CD14-positive monocyte (primary cell): ENCODE results near the gene GPSM3. TPM values are rescaled to one million over a fixed set of nuclear protein-coding genes. Genes with fewer than 3 reads are reported as not detected.
A peak's percentile ranks its signal among the peaks of the same experiment; 100 is the strongest.
"Not testable (repeated sequence)": the region's sequence is repeated elsewhere in the genome, so short reads cannot be mapped to it uniquely, and the experiment has no call there.

Experiments used
- DNase-seq, 3 donors: peaks; one replicate each; pipeline ENCODE4 v3.0.0-alpha.2; 2011 to 2022
- H2AFZ ChIP-seq: 2 replicates; pipeline ENCODE4 v1.6.0; 2012; ENCODE audit warnings: mild to moderate bottlenecking, low read depth, low read length, inconsistent platforms; ENCODE audit not compliant: insufficient read depth, poor library complexity, severe bottlenecking
- H3K27ac ChIP-seq, 2 donors: 1 replicate in 1 of 2; 2 replicates in 1 of 2; pipeline ENCODE4 v1.5.1; 2012 to 2013; ENCODE audit warnings: low read length in 2 of 2, control low read depth in 1 of 2, inconsistent platforms in 1 of 2, low read depth in 1 of 2, mild to moderate bottlenecking in 1 of 2
- H3K27me3 ChIP-seq, 2 donors: one replicate each; pipeline versions ENCODE4 v1.6.0 to v1.6.1; 2011 to 2013; ENCODE audit warnings: low read length in 2 of 2; ENCODE audit not compliant: control insufficient read depth in 2 of 2, insufficient read depth in 2 of 2
- H3K36me3 ChIP-seq, 2 donors: replicated peaks in 1 of 2; 1 replicate in 1 of 2; 2 replicates in 1 of 2; pipeline versions ENCODE4 v1.5.1 to v1.6.1; 2012 to 2013; ENCODE audit warnings: low read length in 2 of 2, control low read depth in 1 of 2, inconsistent platforms in 1 of 2, mild to moderate bottlenecking in 1 of 2; ENCODE audit not compliant: insufficient read depth in 2 of 2, control insufficient read depth in 1 of 2
- H3K4me1 ChIP-seq, 2 donors: 1 replicate in 1 of 2; 2 replicates in 1 of 2; pipeline versions ENCODE4 v1.5.1 to v1.6.1; 2012 to 2013; ENCODE audit warnings: low read length in 2 of 2, control low read depth in 1 of 2, inconsistent platforms in 1 of 2, mild to moderate bottlenecking in 1 of 2, moderate library complexity in 1 of 2; ENCODE audit not compliant: insufficient read depth in 2 of 2, control insufficient read depth in 1 of 2
- H3K4me2 ChIP-seq: replicated peaks from 2 replicates; pipeline ENCODE3; 2012; ENCODE audit warnings: low read length, moderate library complexity, mild to moderate bottlenecking; ENCODE audit not compliant: poor library complexity, severe bottlenecking; ENCODE audit errors: extremely low read depth
- H3K4me3 ChIP-seq, 3 experiments: fragments of 200-600 bp in 1 of 3; sonication (generic) in 1 of 3; replicated peaks in 1 of 3; 1 replicate in 2 of 3; 2 replicates in 1 of 3; pipeline ENCODE4 v1.5.1; 2011 to 2013; ENCODE audit warnings: low read length in 3 of 3, mild to moderate bottlenecking in 3 of 3, control low read depth in 2 of 3, low read depth in 2 of 3, inconsistent platforms in 1 of 3, moderate library complexity in 1 of 3
- H3K79me2 ChIP-seq: 2 replicates; pipeline ENCODE4 v1.6.0; 2012; ENCODE audit warnings: mild to moderate bottlenecking, control low read depth, inconsistent platforms, low read length, moderate library complexity; ENCODE audit not compliant: insufficient read depth
- H3K9ac ChIP-seq: 2 replicates; pipeline ENCODE4 v1.6.0; 2017; ENCODE audit warnings: low read length, mild to moderate bottlenecking; ENCODE audit not compliant: insufficient read depth, poor library complexity, severe bottlenecking
- H3K9me3 ChIP-seq, 2 donors: replicated peaks in 1 of 2; 1 replicate in 1 of 2; 2 replicates in 1 of 2; pipeline versions ENCODE4 v1.5.1 to v1.6.1; 2012 to 2013; ENCODE audit warnings: low read length in 2 of 2, control low read depth in 1 of 2; ENCODE audit not compliant: control insufficient read depth in 1 of 2, insufficient read depth in 1 of 2
- H4K20me1 ChIP-seq: 2 replicates; pipeline ENCODE4 v1.6.0; 2012; ENCODE audit warnings: mild to moderate bottlenecking, low read length, control low read depth, moderate library complexity; ENCODE audit not compliant: insufficient read depth
- H3K27ac Mint-ChIP-seq, 7 donors: one replicate each; pipeline ENCODE4 v1.8.0; 2020; ENCODE audit warnings: mild to moderate bottlenecking in 7 of 7, mixed read lengths in 7 of 7, moderate library complexity in 6 of 7, inconsistent platforms in 2 of 7
- H3K27me3 Mint-ChIP-seq, 3 donors: one replicate each; pipeline ENCODE4 v1.8.0; 2021 to 2022; ENCODE audit warnings: low read depth in 3 of 3, mild to moderate bottlenecking in 3 of 3, mixed read lengths in 3 of 3, moderate library complexity in 3 of 3, inconsistent platforms in 1 of 3
- H3K36me3 Mint-ChIP-seq, 2 donors: one replicate each; pipeline ENCODE4 v1.8.0; 2020; ENCODE audit warnings: mixed read lengths in 2 of 2, inconsistent platforms in 1 of 2, mild to moderate bottlenecking in 1 of 2
- H3K4me1 Mint-ChIP-seq: one replicate; pipeline ENCODE4 v1.8.0; 2020; ENCODE audit warnings: mild to moderate bottlenecking, mixed read lengths
- H3K4me3 Mint-ChIP-seq, 2 donors: one replicate each; pipeline ENCODE4 v1.8.0; 2020; ENCODE audit warnings: mild to moderate bottlenecking in 2 of 2, mixed read lengths in 2 of 2, moderate library complexity in 1 of 2
- H3K9me3 Mint-ChIP-seq, 7 donors: one replicate each; pipeline ENCODE4 v1.8.0; 2020 to 2022; ENCODE audit warnings: mixed read lengths in 7 of 7, mild to moderate bottlenecking in 6 of 7, moderate library complexity in 6 of 7, inconsistent platforms in 2 of 7
- WGBS: methylation state at CpG from one replicate; pipeline ENCODE4 v1.1.5; 2013; ENCODE audit warnings: missing lambda C conversion rate; ENCODE audit not compliant: insufficient coverage; 5-methylcytosine and 5-hydroxymethylcytosine counted together
- intact Hi-C, 2 donors: fragments of 100-400 bp; cut with micrococcal nuclease; formaldehyde crosslinking; loops; one replicate each; pipeline versions ENCODE4 v1.15.0 to v1.15.1; 2023
- polyA plus RNA-seq, 3 donors: library from polyadenylated mRNA; depleted of rRNA in 1 of 3; unstranded in 2 of 3; stranded (reverse) in 1 of 3; fragments of 300-500 nt in 2 of 3; fragments of >200 nt in 1 of 3; fragmentation: Illumina TruSeq in 2 of 3; gene quantifications; 1 replicate in 2 of 3; 2 replicates in 1 of 3; pipeline ENCODE4 v1.2.3, GENCODE V29; 2012 to 2021
- TF ChIP-seq, protein P1 (sequence below): fragments of 200-600 bp; IDR thresholded peaks from one replicate; pipeline ENCODE4 v1.8.0; 2022; ENCODE audit warnings: antibody characterized with exemption, mild to moderate bottlenecking

Gene GPSM3
- polyA plus RNA-seq, 3 donors, result 86.1 to 340 (median 101) TPM

DNA sequence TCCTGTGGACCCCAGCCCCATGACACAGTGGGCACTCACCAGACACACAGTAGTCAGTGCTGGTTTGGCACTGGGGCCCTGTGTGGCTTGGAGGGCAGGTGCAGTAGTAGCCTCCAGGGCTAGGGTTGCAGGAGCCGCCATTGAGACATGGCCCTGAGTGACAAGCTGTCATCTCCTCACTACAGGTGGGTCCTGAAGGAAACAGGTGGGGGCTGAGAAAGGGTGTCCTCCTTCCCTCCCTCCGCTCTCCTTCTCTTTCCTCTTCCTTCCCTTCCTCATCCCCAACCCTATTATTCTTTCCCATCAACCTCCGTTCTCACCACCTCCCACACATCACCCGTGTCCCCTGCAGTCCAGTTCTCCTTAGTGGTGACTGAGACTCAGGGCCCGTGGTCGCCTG lies 21.2 kb upstream of the GPSM3 start:
- peaks cover under 1 to 11% (median 1%) of the 10 kb centered on the region in 3 donors for H3K27me3 Mint-ChIP-seq
- H3K9ac ChIP-seq, result no peak overlapping the region

DNA sequence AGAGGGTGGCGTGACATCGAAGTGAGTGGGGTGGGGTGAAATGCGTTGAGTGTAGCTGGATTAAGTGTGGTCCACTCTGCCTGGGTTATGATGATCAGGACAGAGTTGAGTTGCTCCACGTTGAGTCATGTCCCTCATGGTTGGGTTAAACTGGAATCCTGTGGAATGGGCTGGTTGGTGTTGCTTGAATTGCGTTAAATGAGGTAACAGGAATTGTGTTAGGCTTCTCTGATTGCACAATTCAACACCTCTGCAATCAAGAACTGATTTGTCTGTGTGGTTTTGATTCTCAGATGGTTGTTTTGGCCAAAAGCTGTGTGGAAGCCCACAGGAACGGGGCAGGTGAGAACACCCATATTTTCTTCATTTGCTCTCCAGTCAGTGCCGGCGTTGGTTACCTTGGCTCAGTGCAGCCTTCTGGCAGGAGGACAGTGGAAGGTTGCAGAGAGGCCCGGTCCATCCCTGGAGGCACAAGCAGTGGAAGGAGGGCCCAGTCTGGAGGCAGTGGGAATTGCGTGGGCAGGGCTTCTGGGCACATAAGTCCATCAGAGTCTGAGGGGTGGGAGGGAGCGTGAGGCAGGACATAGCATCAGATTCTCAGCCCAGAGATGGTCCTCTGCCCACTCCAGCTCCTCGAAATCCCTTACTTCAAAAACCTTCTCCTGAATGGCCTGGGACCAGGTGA lies 19.8 kb upstream of the GPSM3 start:
- Histone ChIP-seq H3K4me3 (no peak overlapping the region), H3K9ac (no peak overlapping the region), H3K4me1 (no peaks in the 10 kb centered on the region), H3K79me2 (no peaks in the 10 kb centered on the region), H3K9me3 (no peaks in the 10 kb centered on the region), H3K4me2 (no peak overlapping the region), H2AFZ (no peak overlapping the region), H3K36me3 (no peaks in the 10 kb centered on the region), H4K20me1 (no peaks in the 10 kb centered on the region), H3K27ac (no peak overlapping the region), H3K27me3 (no peaks in the 10 kb centered on the region)
- Mint-ChIP-seq H3K36me3 (no peaks in the 10 kb centered on the region), H3K9me3 (no peaks in the 10 kb centered on the region), H3K4me1 (peaks cover 6% of the 10 kb centered on the region), H3K4me3 (no peak overlapping the region), H3K27me3 (peaks cover 3 to 11% (median 6%) of the 10 kb centered on the region in 3 donors), H3K27ac (no peak overlapping the region)
- DNase-seq, result no peak
- 100% methylated on average over 2 of the region's 12 CpGs for WGBS
- intact Hi-C loops, result no loop called here
- TF ChIP-seq, protein P1, sequence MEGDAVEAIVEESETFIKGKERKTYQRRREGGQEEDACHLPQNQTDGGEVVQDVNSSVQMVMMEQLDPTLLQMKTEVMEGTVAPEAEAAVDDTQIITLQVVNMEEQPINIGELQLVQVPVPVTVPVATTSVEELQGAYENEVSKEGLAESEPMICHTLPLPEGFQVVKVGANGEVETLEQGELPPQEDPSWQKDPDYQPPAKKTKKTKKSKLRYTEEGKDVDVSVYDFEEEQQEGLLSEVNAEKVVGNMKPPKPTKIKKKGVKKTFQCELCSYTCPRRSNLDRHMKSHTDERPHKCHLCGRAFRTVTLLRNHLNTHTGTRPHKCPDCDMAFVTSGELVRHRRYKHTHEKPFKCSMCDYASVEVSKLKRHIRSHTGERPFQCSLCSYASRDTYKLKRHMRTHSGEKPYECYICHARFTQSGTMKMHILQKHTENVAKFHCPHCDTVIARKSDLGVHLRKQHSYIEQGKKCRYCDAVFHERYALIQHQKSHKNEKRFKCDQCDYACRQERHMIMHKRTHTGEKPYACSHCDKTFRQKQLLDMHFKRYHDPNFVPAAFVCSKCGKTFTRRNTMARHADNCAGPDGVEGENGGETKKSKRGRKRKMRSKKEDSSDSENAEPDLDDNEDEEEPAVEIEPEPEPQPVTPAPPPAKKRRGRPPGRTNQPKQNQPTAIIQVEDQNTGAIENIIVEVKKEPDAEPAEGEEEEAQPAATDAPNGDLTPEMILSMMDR, result no peak

More for the DNA sequence above, 21.2 kb upstream of the GPSM3 start:
- Histone ChIP-seq H3K36me3 (no peaks in the 10 kb centered on the region), H3K4me3 (no peak overlapping the region), H3K27me3 (no peaks in the 10 kb centered on the region), H3K4me1 (no peaks in the 10 kb centered on the region), H2AFZ (no peak overlapping the region), H3K4me2 (no peak overlapping the region), H3K9me3 (no peaks in the 10 kb centered on the region), H4K20me1 (no peaks in the 10 kb centered on the region), H3K79me2 (no peaks in the 10 kb centered on the region), H3K27ac (no peak overlapping the region)
- Mint-ChIP-seq H3K4me1 (peaks cover 6% of the 10 kb centered on the region), H3K36me3 (no peaks in the 10 kb centered on the region), H3K9me3 (no peaks in the 10 kb centered on the region), H3K27ac (peak overlapping the region in 1 of 7 donors; percentile 80), H3K4me3 (no peak overlapping the region)
- DNase-seq, result no peak
- intact Hi-C loops, result no loop called here
- TF ChIP-seq, protein P1, result no peak
- no CpG with 5 or more reads among the region's 6 CpGs for WGBS

DNA sequence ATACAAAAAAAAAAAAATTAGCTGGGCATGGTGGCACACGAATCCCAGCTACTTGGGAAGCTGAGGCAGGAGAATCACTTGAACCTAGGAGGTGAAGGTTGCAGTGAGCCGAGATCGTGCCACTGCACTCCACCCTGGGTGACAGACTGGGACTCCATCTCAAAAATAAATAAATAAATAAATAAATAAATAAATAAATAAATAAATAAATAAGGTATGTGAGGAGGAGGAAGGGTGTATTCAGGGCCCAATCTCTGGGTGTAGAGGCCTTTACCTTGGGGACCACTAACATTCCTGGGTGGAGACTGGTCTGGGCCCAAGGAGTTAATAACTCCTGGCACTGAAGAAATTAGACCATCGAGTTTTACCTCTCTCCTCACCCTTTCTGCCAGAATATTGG lies 19.0 kb upstream of the GPSM3 start:
- H4K20me1 ChIP-seq, H3K36me3 ChIP-seq, H3K4me3 Mint-ChIP-seq, H3K4me2 ChIP-seq, DNase-seq, H3K9ac ChIP-seq, H3K79me2 ChIP-seq, H3K27ac Mint-ChIP-seq, H3K9me3 ChIP-seq, H3K27ac ChIP-seq, H3K4me3 ChIP-seq, H3K4me1 ChIP-seq, H2AFZ ChIP-seq, intact Hi-C loops, H3K9me3 Mint-ChIP-seq, H3K27me3 ChIP-seq, H3K4me1 Mint-ChIP-seq, H3K36me3 Mint-ChIP-seq: not testable (repeated sequence)
- peaks cover 9 to 14% (median 9%) of the 10 kb centered on the region in 3 donors for H3K27me3 Mint-ChIP-seq
- WGBS, result 78% methylated on average over 1 of the region's 4 CpGs
